ENCODE results near the gene UNC13A. TPM values are rescaled to one million over a fixed set of nuclear protein-coding genes. Genes with fewer than 3 reads are reported as not detected.

UNC13A gene
- polyA plus RNA-seq = 1 to 10 TPM in 1 of 3 donors, under 1 TPM in 2; 0.11 to 1.0 (median 0.15) TPM

DNA sequence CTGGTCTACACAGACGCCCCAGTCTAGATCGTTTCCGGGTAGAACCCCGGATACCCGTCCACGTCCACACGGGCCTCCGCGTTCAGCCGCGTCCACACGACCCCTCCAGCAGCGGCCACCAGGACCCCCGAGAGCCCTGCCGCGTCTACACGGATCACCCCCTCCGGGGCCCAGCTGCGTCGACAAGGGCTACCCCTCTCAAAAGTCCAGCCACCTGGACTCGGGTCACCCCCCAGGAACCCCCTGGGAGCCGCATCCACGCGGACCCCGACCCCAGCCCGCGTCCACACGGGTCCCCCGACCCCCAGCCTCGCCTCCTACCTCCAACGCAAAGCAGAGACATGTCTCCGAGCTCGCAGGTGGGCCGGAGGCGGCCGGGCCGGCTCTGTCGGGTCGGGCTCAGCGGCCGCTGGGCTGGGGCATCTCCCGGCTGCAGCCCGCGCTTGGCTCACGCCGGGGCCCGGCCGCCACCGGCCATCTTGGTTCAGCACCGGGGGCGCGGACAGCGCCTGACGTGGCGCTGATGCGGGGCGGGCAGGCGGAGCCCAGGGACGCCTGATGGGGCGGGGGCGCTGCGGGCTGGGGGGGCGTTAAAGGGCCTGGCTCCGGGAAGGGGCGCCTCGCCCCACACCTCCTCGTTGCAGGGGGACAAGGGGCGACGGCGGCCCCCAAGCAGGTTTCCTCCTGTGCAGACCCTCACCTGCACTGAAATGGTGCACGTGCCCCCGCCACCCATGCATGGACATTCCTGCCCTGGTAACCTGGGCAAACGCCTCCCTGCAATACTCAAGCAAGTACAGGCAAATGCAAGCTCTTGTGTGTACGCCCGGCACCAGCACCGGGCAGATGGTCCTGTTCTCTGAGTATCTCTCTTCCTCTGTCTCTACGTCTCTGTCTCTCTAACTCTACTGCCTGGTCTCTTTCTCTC, at the start of gene UNC13A:
Gene UNC13A (minus strand): TSS at position 498 of the 928 bp plus-strand sequence. CDS start 155 bp downstream, at position 343.
- H3K27ac ChIP-seq (ENCODE audit: low read depth, low read length) = no peak within 1 kb of the TSS
- WGBS, 3 donors = 2 to 3% (median 3%) methylated on average over 67 to 77 of the region's 77 CpGs

DNA sequence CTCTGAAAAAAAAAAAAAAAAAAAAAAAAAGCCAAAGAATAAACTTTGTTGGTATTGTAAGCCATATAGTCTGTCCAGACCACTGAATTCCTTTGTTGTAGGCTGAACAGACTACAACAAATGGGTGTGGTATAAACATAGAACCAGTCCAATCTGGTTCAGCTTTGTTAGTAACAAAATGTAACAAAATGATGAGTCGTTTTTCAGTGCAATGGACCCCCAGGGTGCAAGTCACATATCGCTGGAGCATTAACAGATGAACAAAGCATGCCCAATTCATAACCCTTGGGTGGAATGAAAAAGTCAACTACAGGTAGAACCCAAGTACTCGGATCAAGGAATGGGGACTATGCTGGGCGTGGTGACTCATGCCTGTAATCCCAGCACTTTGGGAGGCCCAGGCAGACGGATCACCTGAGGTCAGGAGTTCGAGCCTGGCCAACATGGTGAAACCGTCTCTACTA, 49.6 kb upstream of the UNC13A start:
- WGBS, 3 donors = 87 to 90% (median 90%) methylated on average over 7 of the region's 7 CpGs
- no peak overlapping the region for H3K27ac ChIP-seq (ENCODE audit: low read depth, low read length)

GRCh38 chr19:17735410-17735809, 47.3 kb upstream of the UNC13A start:
- no peak overlapping the region for H3K27ac ChIP-seq (ENCODE audit: low read depth, low read length)
- 88 to 96% (median 93%) methylated on average over 5 of the region's 5 CpGs for WGBS, 3 donors

- WGBS, 3 donors = 90 to 95% (median 91%) methylated on average over 16 of the region's 16 CpGs
- no peak overlapping the region for H3K27ac ChIP-seq (ENCODE audit: low read depth, low read length)
Measured at GRCh38 chr19:17734146-17734545, 46.0 kb upstream of the UNC13A start.

GRCh38 chr19:17733127-17733526, 45.0 kb upstream of the UNC13A start:
- 92 to 97% (median 94%) methylated on average over 22 of the region's 22 CpGs for WGBS, 3 donors
- no peak overlapping the region for H3K27ac ChIP-seq (ENCODE audit: low read depth, low read length)

- H3K27ac ChIP-seq (ENCODE audit: low read depth, low read length) = no peak overlapping the region
- 91 to 94% (median 94%) methylated on average over 19 of the region's 19 CpGs for WGBS, 3 donors
Measured at GRCh38 chr19:17727843-17728242, 39.7 kb upstream of the UNC13A start.

DNA sequence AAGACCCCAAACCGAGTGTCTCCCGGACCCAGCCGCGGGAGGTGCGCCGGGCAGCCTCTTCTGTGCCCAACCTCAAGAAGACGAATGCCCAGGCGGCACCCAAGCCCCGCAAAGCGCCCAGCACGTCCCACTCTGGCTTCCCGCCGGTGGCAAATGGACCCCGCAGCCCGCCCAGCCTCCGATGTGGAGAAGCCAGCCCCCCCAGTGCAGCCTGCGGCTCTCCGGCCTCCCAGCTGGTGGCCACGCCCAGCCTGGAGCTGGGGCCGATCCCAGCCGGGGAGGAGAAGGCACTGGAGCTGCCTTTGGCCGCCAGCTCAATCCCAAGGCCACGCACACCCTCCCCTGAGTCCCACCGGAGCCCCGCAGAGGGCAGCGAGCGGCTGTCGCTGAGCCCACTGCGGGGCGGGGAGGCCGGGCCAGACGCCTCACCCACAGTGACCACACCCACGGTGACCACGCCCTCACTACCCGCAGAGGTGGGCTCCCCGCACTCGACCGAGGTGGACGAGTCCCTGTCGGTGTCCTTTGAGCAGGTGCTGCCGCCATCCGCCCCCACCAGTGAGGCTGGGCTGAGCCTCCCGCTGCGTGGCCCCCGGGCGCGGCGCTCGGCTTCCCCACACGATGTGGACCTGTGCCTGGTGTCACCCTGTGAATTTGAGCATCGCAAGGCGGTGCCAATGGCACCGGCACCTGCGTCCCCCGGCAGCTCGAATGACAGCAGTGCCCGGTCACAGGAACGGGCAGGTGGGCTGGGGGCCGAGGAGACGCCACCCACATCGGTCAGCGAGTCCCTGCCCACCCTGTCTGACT, 39.0 kb upstream of the UNC13A start:
- 88 to 93% (median 90%) methylated on average over 39 to 62 of the region's 62 CpGs for WGBS, 3 donors
- H3K27ac ChIP-seq (ENCODE audit: low read depth, low read length) = no peak overlapping the region

DNA sequence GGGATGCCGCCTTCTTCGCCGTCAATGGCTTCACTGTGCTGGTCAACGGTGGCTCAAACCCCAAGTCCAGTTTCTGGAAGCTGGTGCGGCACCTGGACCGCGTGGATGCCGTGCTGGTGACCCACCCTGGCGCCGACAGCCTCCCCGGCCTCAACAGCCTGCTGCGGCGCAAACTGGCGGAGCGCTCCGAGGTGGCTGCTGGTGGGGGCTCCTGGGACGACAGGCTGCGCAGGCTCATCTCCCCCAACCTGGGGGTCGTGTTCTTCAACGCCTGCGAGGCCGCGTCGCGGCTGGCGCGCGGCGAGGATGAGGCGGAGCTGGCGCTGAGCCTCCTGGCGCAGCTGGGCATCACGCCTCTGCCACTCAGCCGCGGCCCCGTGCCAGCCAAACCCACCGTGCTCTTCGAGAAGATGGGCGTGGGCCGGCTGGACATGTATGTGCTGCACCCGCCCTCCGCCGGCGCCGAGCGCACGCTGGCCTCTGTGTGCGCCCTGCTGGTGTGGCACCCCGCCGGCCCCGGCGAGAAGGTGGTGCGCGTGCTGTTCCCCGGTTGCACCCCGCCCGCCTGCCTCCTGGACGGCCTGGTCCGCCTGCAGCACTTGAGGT, 38.1 kb upstream of the UNC13A start:
- no peak overlapping the region for H3K27ac ChIP-seq (ENCODE audit: low read depth, low read length)
- 94 to 96% (median 94%) methylated on average over 56 to 59 of the region's 59 CpGs for WGBS, 3 donors

DNA sequence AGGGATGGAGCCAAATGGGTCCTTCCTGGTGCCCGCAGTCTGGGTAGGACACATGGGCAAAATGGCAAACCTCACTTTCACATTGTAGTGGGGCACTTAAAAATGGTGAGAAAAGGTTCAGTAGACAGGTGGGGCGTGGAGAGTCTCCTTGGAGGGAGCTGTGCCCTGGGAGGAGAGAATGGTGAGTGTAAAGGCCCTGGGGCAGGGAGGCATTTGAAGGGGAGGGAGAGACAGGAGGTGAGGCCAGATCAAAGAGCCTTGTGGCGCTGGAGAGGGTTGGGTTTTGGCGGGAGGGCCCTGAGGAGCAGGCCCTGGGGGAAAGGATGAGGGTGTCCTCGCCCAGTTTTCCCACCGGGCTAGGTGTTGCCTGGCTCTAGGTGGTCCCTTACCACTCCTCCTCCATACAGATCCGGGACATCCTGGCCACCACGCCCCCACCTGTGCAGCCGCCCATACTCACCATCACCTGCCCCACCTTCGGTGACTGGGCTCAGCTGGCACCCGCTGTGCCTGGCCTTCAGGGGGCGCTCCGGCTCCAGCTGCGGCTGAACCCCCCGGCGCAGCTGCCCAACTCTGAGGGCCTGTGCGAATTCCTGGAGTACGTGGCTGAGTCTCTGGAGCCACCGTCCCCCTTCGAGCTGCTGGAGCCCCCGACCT, 37.4 kb upstream of the UNC13A start:
- H3K27ac ChIP-seq (ENCODE audit: low read depth, low read length) = no peak overlapping the region
- WGBS, 3 donors = 87 to 93% (median 91%) methylated on average over 20 to 21 of the region's 21 CpGs

DNA sequence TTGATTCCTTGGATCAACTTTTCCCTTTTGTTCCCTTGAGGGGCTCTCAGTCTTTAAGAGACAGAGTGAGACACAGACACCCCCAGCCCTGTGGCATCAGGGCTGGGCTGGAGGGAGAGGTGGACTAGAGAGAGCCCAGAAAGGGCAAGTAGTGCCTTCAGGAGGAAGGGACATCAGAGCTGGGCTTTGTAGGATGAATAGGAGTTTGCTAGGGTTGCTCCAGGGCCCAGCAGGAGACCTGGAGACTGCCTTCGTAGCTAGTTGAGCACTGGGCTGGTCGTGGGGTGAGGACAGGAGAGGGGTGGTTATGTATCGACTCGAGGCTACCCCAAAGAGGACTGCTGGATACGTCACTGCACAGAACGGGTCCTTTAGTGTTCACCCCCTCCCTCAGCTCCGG, 36.5 kb upstream of the UNC13A start:
- WGBS, 3 donors = 95 to 97% (median 95%) methylated on average over 7 of the region's 7 CpGs
- no peak overlapping the region for H3K27ac ChIP-seq (ENCODE audit: low read depth, low read length)

DNA sequence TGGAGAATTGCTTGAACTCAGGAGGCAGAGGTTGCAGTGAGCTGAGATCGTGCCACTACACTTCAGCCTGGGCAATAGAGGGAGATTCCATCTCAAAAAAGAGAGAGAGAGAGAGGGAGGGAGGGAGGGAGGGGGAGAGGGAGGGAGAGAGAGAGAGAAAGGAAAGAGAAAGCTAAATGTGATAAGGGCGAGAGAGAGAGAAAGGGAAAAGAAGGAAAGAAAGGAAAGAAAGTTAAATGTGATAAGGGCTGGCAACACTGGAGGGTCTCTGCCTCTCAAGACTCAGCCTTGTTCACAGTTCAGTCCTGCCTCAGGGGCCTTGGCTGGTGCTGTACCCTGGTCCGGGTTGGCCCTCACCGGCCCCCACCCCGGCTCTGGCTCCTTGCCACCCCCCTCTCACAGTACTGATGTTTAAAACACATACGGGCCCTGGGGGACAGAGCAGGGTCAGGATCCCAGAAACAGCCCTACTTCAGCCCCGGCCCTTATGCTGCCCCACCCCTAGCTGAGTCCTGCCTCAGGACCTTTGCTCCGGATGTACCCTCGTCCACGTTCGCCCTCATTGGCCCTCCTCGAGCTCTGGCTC, 34.6 kb upstream of the UNC13A start:
- WGBS, 3 donors = 52 to 82% (median 70%) methylated on average over 11 to 12 of the region's 12 CpGs
- H3K27ac ChIP-seq (ENCODE audit: low read depth, low read length) = no peak overlapping the region

- no peak overlapping the region for H3K27ac ChIP-seq (ENCODE audit: low read depth, low read length)
- WGBS, 3 donors = 27 to 71% (median 29%) methylated on average over 8 of the region's 8 CpGs
Measured at GRCh38 chr19:17721821-17722220, 33.7 kb upstream of the UNC13A start.

DNA sequence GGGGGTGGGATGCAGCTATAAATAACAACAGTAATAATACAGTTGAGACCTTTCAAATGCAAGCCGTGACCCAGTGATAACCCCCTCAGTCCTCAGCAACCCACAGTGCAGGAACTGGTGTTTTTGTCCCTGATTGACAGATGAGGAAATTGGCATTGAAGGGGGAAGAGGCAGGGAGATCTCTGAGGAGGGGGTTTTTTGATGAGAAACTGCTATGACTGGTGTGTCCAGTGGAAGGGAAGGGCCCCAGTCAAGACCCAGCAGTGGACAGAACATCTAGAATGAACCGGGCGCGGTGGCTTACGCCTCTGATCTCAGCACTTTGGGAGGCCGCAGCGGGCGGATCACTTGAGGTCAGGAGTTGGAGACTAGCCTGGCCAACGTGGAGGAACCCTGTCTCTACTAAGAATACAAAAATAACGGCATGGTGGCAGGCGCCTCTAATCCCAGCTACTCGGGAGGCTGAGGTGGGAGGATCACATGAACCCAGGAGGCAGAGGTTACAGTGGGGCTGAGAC, 33.0 kb upstream of the UNC13A start:
- no peak overlapping the region for H3K27ac ChIP-seq (ENCODE audit: low read depth, low read length)

DNA sequence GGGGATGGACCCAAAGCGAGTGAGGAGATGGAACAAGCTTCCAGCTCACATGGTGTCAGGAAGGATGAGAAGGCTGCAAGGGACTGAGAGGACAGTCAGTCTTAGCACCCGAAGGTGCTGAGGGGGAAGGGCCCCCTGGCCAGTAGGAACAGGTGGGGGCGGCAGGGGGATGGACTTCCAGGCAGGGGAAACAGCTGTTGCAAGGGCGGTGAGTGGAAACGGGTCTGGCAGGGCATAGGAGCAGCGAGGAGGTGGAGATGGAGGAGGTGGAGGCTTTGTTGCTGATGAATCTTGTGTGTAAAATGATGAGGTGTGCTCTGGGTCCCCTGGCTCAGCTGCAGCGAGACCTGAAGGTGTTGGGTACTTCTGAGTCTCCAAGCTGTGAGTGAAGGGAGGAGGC, 32.3 kb upstream of the UNC13A start:
- WGBS, 3 donors = 12 to 20% (median 15%) methylated on average over 7 of the region's 7 CpGs
- no peak overlapping the region for H3K27ac ChIP-seq (ENCODE audit: low read depth, low read length)

More for the DNA sequence above, 33.0 kb upstream of the UNC13A start:
- WGBS, 3 donors = 48 to 79% (median 56%) methylated on average over 12 of the region's 12 CpGs

- H3K27ac ChIP-seq (ENCODE audit: low read depth, low read length) = no peak overlapping the region
- 2 to 4% (median 3%) methylated on average over 36 to 38 of the region's 38 CpGs for whole genome bisulfite sequencing, 3 donors
Measured at GRCh38 chr19:17719730-17720400, 31.7 kb upstream of the UNC13A start.

- no peak within 1 kb of the TSS for H3K27ac ChIP-seq (ENCODE audit: low read depth, low read length)
- 2% methylated on average over 38 to 53 of the region's 53 CpGs for WGBS, 3 donors
Measured at GRCh38 chr19:17718947-17719711, 31.0 kb upstream of the UNC13A start, which contains the start of gene MAP1S. Gene MAP1S, plus strand, starts transcription at chr19:17719480. Its CDS starts 23 bp downstream, at chr19:17719503.

Measured in adipose tissue (tissue), 3 donors.